Neural progenitor cell (in vitro differentiated cells): ENCODE data around the gene RNU7-1. TPM values are rescaled to one million over a fixed set of nuclear protein-coding genes. Genes with fewer than 3 reads are reported as not detected.

Experiments
- DNase-seq: peaks from one replicate; pipeline ENCODE4 v3.0.0-alpha.2; 2016; ENCODE audit warnings: low spot score
- H2AFZ ChIP-seq: fragments of 200-600 bp; sonication (generic); replicated peaks from 2 replicates; pipeline ENCODE4 v1.6.1; 2016; ENCODE audit warnings: antibody characterized with exemption
- H3F3A ChIP-seq: fragments of 200-600 bp; sonication (generic); 2 replicates; pipeline ENCODE4 v1.6.1; 2016; ENCODE audit warnings: antibody characterized with exemption, low read depth
- H3K27ac ChIP-seq: fragments of 200-600 bp; sonication (generic); 2 replicates; pipeline ENCODE4 v1.5.1; 2016; ENCODE audit warnings: mild to moderate bottlenecking
- H3K27me3 ChIP-seq: fragments of 200-600 bp; sonication (generic); 2 replicates; pipeline ENCODE4 v1.6.1; 2016; ENCODE audit warnings: mild to moderate bottlenecking, moderate library complexity
- H3K36me3 ChIP-seq: fragments of 200-600 bp; sonication (generic); 2 replicates; pipeline ENCODE4 v1.5.1; 2016
- H3K4me1 ChIP-seq: fragments of 200-600 bp; sonication (generic); 2 replicates; pipeline ENCODE4 v1.6.1; 2016; ENCODE audit warnings: mixed run types
- H3K4me2 ChIP-seq: fragments of 200-600 bp; sonication (generic); 2 replicates; pipeline ENCODE4 v1.6.1; 2016
- H3K4me3 ChIP-seq: fragments of 200-600 bp; sonication (generic); 2 replicates; pipeline ENCODE4 v1.5.1; 2016
- H3K79me2 ChIP-seq: fragments of 200-600 bp; sonication (generic); 2 replicates; pipeline ENCODE4 v1.6.1; 2016; ENCODE audit warnings: low read depth
- H3K9ac ChIP-seq: fragments of 200-600 bp; sonication (generic); 2 replicates; pipeline ENCODE4 v1.6.1; 2016
- H3K9me3 ChIP-seq: fragments of 200-600 bp; sonication (generic); 2 replicates; pipeline ENCODE4 v1.5.1; 2016; ENCODE audit warnings: low read depth
- H4K20me1 ChIP-seq: fragments of 200-600 bp; sonication (generic); 2 replicates; pipeline ENCODE4 v1.6.1; 2016; ENCODE audit warnings: low read depth
- H3K27ac Mint-ChIP-seq: 3 replicates; pipeline ENCODE4 v1.8.0; 2021; ENCODE audit warnings: mixed read lengths
- H3K27me3 Mint-ChIP-seq: 2 replicates; pipeline ENCODE4 v1.8.0; 2022; ENCODE audit warnings: low read depth, mild to moderate bottlenecking, inconsistent platforms, moderate library complexity, mixed read lengths; ENCODE audit not compliant: insufficient read depth
- H3K36me3 Mint-ChIP-seq: 3 replicates; pipeline ENCODE4 v1.8.0; 2021; ENCODE audit warnings: mixed read lengths
- H3K4me1 Mint-ChIP-seq: 3 replicates; pipeline ENCODE4 v1.8.0; 2021; ENCODE audit warnings: mixed read lengths
- H3K4me3 Mint-ChIP-seq: 3 replicates; pipeline ENCODE4 v1.8.0; 2021; ENCODE audit warnings: mild to moderate bottlenecking, moderate library complexity, mixed read lengths
- H3K9me3 Mint-ChIP-seq: 3 replicates; pipeline ENCODE4 v1.8.0; 2020; ENCODE audit warnings: mixed read lengths
- EZH2 ChIP-seq: fragments of 200-600 bp; sonication (generic); IDR thresholded peaks from 2 replicates; pipeline ENCODE4 v1.6.1; 2017; ENCODE audit warnings: antibody characterized with exemption, mild to moderate bottlenecking, moderate library complexity
- EZH2phosphoT487 ChIP-seq: fragments of 200-600 bp; sonication (generic); IDR thresholded peaks from 2 replicates; pipeline ENCODE4 v1.6.1; 2017; ENCODE audit warnings: antibody characterized with exemption
- total RNA-seq: library from RNA; depleted of rRNA; stranded (reverse); fragments of >200 nt; gene quantifications from 2 replicates; pipeline ENCODE4 v1.2.3, GENCODE V29; 2015; ENCODE audit warnings: low replicate concordance
- TF ChIP-seq, protein P1 (sequence below): fragments of 200-600 bp; sonication (generic); IDR thresholded peaks from 2 replicates; pipeline ENCODE4 v1.5.1; 2017; ENCODE audit warnings: antibody characterized with exemption, mild to moderate bottlenecking

RNU7-1 gene
- total RNA-seq, 1 donor from 2014 or later, result not detected

GRCh38 chr12:6925239-6925539 is 18.4 kb upstream of the RNU7-1 start:
- no peaks in the 10 kb centered on the region for H3K9me3 ChIP-seq
- H3K36me3 ChIP-seq, result no peaks in the 10 kb centered on the region
- peak overlapping the region; percentile 84 for H3K4me2 ChIP-seq
- peak overlapping the region; percentile 87 for H3K27ac ChIP-seq
- Mint-ChIP-seq H3K36me3 (peaks cover 16% of the 10 kb centered on the region), H3K4me1 (peaks cover 73% of the 10 kb centered on the region), H3K9me3 (no peaks in the 10 kb centered on the region), H3K27ac (peak overlapping the region; percentile 97), H3K4me3 (peak overlapping the region; percentile 92), H3K27me3 (peaks cover 12% of the 10 kb centered on the region)
- TF ChIP-seq, protein P1, sequence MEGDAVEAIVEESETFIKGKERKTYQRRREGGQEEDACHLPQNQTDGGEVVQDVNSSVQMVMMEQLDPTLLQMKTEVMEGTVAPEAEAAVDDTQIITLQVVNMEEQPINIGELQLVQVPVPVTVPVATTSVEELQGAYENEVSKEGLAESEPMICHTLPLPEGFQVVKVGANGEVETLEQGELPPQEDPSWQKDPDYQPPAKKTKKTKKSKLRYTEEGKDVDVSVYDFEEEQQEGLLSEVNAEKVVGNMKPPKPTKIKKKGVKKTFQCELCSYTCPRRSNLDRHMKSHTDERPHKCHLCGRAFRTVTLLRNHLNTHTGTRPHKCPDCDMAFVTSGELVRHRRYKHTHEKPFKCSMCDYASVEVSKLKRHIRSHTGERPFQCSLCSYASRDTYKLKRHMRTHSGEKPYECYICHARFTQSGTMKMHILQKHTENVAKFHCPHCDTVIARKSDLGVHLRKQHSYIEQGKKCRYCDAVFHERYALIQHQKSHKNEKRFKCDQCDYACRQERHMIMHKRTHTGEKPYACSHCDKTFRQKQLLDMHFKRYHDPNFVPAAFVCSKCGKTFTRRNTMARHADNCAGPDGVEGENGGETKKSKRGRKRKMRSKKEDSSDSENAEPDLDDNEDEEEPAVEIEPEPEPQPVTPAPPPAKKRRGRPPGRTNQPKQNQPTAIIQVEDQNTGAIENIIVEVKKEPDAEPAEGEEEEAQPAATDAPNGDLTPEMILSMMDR, result no peak
- no peak for TF ChIP-seq EZH2
- no peak for TF ChIP-seq EZH2phosphoT487
- H3K9ac ChIP-seq, result no peak overlapping the region
- no peak overlapping the region for H2AFZ ChIP-seq
- peaks cover 39% of the 10 kb centered on the region for H3K4me1 ChIP-seq
- H3K4me3 ChIP-seq, result peak overlapping the region; percentile 38
- peak; percentile 64 for DNase-seq
- no peaks in the 10 kb centered on the region for H3K27me3 ChIP-seq
- H4K20me1 ChIP-seq, result peaks cover 32% of the 10 kb centered on the region
- peaks cover 57% of the 10 kb centered on the region for H3F3A ChIP-seq
- peaks cover 38% of the 10 kb centered on the region for H3K79me2 ChIP-seq

- Histone ChIP-seq H3F3A (peaks cover 57% of the 10 kb centered on the region), H3K27me3 (no peaks in the 10 kb centered on the region), H3K9ac (no peak overlapping the region), H2AFZ (no peak overlapping the region), H3K79me2 (peaks cover 43% of the 10 kb centered on the region), H3K4me1 (peaks cover 40% of the 10 kb centered on the region), H3K27ac (peak overlapping the region; percentile 87), H3K4me2 (peak overlapping the region; percentile 84), H4K20me1 (peaks cover 37% of the 10 kb centered on the region), H3K9me3 (no peaks in the 10 kb centered on the region), H3K36me3 (no peaks in the 10 kb centered on the region), H3K4me3 (peak overlapping the region; percentile 91)
- Mint-ChIP-seq H3K27ac (peak overlapping the region; percentile 97), H3K36me3 (peaks cover 18% of the 10 kb centered on the region), H3K4me3 (peak overlapping the region; percentile 92), H3K27me3 (peaks cover 12% of the 10 kb centered on the region), H3K9me3 (no peaks in the 10 kb centered on the region), H3K4me1 (peaks cover 75% of the 10 kb centered on the region)
- TF ChIP-seq, protein P1, result no peak
- TF ChIP-seq EZH2phosphoT487 (no peak), EZH2 (no peak)
- DNase-seq, result peak; percentile 77
These were observed 17.9 kb upstream of the RNU7-1 start for GRCh38 chr12:6925540-6926279.

DNA sequence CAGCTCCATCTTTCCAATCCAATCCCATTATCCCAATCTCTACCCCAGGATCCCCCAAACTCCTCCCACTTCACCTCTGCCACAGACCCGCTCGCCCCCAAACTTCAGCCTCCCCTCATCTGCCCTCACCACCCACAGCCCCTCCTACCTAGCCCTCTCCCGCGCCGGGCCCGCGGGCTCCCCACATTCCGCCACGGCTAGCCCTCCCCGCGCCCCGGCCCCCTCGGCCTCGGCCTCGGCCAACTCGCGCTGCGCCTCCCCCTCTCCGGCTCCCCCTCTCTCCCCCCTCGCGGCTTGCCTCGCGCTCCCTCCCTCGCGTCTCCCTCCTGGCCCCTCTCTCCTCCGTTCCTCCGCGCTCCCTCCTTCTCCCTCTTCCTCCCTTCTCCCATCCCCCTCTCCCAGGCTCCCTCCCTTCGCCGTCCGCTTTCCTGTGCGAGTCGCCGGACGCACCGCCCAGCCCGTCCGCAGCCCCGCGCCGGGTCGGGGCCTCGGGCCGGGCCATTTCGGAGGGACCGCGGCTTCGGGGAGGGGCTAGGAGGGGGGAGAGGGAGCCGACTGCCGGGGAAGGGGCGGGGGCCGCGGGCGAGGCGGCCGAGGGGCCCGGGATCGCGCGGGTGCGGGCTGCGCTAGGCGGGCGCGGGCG is 16.1 kb upstream of the RNU7-1 start, which contains the start of gene ATN1:
Gene ATN1, plus strand, starts transcription at position 581 of the 643 bp plus-strand sequence. CDS start 6,043 bp downstream, outside the sequence.
- Histone ChIP-seq H2AFZ (no peak within 1 kb of the TSS), H3K27me3 (no peaks in the 10 kb centered on the region), H3K9ac (peak within 1 kb of the TSS; percentile 85), H3K4me3 (peak within 1 kb of the TSS; percentile 91), H3F3A (peaks cover 53% of the 10 kb centered on the region), H3K4me1 (peaks cover 40% of the 10 kb centered on the region), H3K4me2 (peak within 1 kb of the TSS; percentile 85), H3K9me3 (no peaks in the 10 kb centered on the region), H3K36me3 (no peaks in the 10 kb centered on the region), H4K20me1 (peaks cover 44% of the 10 kb centered on the region), H3K79me2 (peaks cover 61% of the 10 kb centered on the region), H3K27ac (peak within 1 kb of the TSS; percentile 87)
- H3K27me3 Mint-ChIP-seq, result peaks cover 14% of the 10 kb centered on the region
- peak; percentile 84 for DNase-seq
- peak within 1 kb of the TSS; percentile 98 for H3K4me3 Mint-ChIP-seq
- peak within 1 kb of the TSS; percentile 97 for H3K27ac Mint-ChIP-seq
- H3K36me3 Mint-ChIP-seq, result peaks cover 16% of the 10 kb centered on the region
- H3K4me1 Mint-ChIP-seq, result peaks cover 76% of the 10 kb centered on the region
- TF ChIP-seq EZH2 (no peak), EZH2phosphoT487 (no peak)
- TF ChIP-seq, protein P1, result no peak
- H3K9me3 Mint-ChIP-seq, result no peaks in the 10 kb centered on the region
